ENCODE data around the gene CORIN.

Gene CORIN

DNA sequence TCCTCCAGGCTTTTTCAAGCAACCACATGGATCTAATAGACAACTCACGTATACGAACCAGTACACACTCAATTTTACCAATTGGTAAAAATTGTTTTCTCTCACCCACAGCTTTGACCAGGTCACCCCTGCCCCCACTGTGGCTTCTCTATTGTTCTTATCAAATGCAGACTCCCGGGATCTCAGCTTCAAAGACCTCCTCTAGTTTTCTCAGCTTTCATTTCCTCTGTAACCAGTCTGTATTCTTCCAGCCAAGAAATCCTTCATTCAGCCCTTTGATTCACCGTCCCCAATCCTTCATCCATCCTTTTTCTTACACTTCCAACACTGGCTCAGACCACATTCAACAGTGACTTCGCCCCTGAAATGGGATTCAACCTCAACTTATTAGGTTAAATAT is 120.7 kb downstream of the CORIN start:
- no peak overlapping the region for H3K27ac ChIP-seq (ENCODE audit: low read depth, low read length)
- H3K79me2 ChIP-seq (ENCODE audit: control insufficient read depth, low read length) = no peaks in the 10 kb centered on the region
- H4K20me1 ChIP-seq (ENCODE audit: control insufficient read depth, insufficient read depth, low read depth, low read length) = no peaks in the 10 kb centered on the region
- H3K4me1 ChIP-seq (ENCODE audit: control insufficient read depth, low read length) = no peaks in the 10 kb centered on the region
- H3K9me2 ChIP-seq (replicated peaks; ENCODE audit: control insufficient read depth, low read length) = no peaks in the 10 kb centered on the region
- peaks cover 19% of the 10 kb centered on the region for H3K27me3 ChIP-seq (ENCODE audit: control insufficient read depth, low read length)
- no peak overlapping the region for H3K4me3 ChIP-seq (ENCODE audit: low read length)
- H3K36me3 ChIP-seq (ENCODE audit: control insufficient read depth, low read length) = no peaks in the 10 kb centered on the region
- TF ChIP-seq EZH2phosphoT487 (IDR thresholded peaks at IDR 0.05; ENCODE audit: borderline replicate concordance, low read length) = no peak
- TF ChIP-seq, protein P1, sequence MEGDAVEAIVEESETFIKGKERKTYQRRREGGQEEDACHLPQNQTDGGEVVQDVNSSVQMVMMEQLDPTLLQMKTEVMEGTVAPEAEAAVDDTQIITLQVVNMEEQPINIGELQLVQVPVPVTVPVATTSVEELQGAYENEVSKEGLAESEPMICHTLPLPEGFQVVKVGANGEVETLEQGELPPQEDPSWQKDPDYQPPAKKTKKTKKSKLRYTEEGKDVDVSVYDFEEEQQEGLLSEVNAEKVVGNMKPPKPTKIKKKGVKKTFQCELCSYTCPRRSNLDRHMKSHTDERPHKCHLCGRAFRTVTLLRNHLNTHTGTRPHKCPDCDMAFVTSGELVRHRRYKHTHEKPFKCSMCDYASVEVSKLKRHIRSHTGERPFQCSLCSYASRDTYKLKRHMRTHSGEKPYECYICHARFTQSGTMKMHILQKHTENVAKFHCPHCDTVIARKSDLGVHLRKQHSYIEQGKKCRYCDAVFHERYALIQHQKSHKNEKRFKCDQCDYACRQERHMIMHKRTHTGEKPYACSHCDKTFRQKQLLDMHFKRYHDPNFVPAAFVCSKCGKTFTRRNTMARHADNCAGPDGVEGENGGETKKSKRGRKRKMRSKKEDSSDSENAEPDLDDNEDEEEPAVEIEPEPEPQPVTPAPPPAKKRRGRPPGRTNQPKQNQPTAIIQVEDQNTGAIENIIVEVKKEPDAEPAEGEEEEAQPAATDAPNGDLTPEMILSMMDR (IDR thresholded peaks at IDR 0.05; ENCODE audit: low read depth, low read length, poor library complexity, severe bottlenecking) = no peak
- H3F3A ChIP-seq (ENCODE audit: control insufficient read depth, insufficient read depth) = no peaks in the 10 kb centered on the region
- H3K4me2 ChIP-seq (ENCODE audit: low read length) = no peak overlapping the region
- no peaks in the 10 kb centered on the region for H3K9me3 ChIP-seq (ENCODE audit: control insufficient read depth, insufficient read depth, low read length)

GRCh38 chr4:47715716-47716416 is 122.0 kb downstream of the CORIN start:
- Histone ChIP-seq H4K20me1 (ENCODE audit: control insufficient read depth, insufficient read depth, low read depth, low read length) (no peaks in the 10 kb centered on the region), H3K79me2 (ENCODE audit: control insufficient read depth, low read length) (no peaks in the 10 kb centered on the region), H3K9me3 (ENCODE audit: control insufficient read depth, insufficient read depth, low read length) (no peaks in the 10 kb centered on the region), H3K4me1 (ENCODE audit: control insufficient read depth, low read length) (no peaks in the 10 kb centered on the region), H3K27ac (ENCODE audit: low read depth, low read length) (no peak overlapping the region), H3K4me2 (ENCODE audit: low read length) (no peak overlapping the region), H3F3A (ENCODE audit: control insufficient read depth, insufficient read depth) (no peaks in the 10 kb centered on the region), H3K36me3 (ENCODE audit: control insufficient read depth, low read length) (no peaks in the 10 kb centered on the region), H3K9me2 (replicated peaks; ENCODE audit: control insufficient read depth, low read length) (no peaks in the 10 kb centered on the region), H3K27me3 (ENCODE audit: control insufficient read depth, low read length) (peaks cover 25% of the 10 kb centered on the region), H3K4me3 (ENCODE audit: low read length) (no peak overlapping the region)
- no peak for TF ChIP-seq EZH2phosphoT487 (IDR thresholded peaks at IDR 0.05; ENCODE audit: borderline replicate concordance, low read length)
- TF ChIP-seq, protein P1 (IDR thresholded peaks at IDR 0.05; ENCODE audit: low read depth, low read length, poor library complexity, severe bottlenecking) = no peak

DNA sequence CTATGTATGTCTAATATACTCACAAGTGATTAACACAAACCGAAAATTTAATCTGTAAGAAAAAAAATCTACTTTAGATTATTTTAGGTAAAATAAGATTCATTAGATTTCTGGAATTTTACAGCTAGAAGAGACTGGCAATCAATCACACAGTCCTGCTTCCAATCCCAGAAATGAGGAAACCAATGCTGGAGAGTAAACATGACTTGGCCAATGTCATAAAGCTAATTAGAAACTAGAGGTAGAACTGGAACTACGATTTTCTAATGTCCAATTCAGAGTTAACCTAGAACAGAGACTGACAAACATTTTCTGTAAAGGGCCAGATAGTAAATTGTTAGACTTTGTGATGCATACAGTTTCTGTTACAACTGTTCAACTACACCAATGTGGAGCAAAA is 123.6 kb downstream of the CORIN start:
- Histone ChIP-seq H3K9me2 (replicated peaks; ENCODE audit: control insufficient read depth, low read length) (no peaks in the 10 kb centered on the region), H3F3A (ENCODE audit: control insufficient read depth, insufficient read depth) (no peaks in the 10 kb centered on the region), H3K4me1 (ENCODE audit: control insufficient read depth, low read length) (no peaks in the 10 kb centered on the region), H3K79me2 (ENCODE audit: control insufficient read depth, low read length) (no peaks in the 10 kb centered on the region), H3K4me2 (ENCODE audit: low read length) (no peak overlapping the region), H4K20me1 (ENCODE audit: control insufficient read depth, insufficient read depth, low read depth, low read length) (no peaks in the 10 kb centered on the region), H3K27ac (ENCODE audit: low read depth, low read length) (no peak overlapping the region), H3K9me3 (ENCODE audit: control insufficient read depth, insufficient read depth, low read length) (no peaks in the 10 kb centered on the region), H3K4me3 (ENCODE audit: low read length) (no peak overlapping the region), H3K27me3 (ENCODE audit: control insufficient read depth, low read length) (peaks cover 25% of the 10 kb centered on the region), H3K36me3 (ENCODE audit: control insufficient read depth, low read length) (no peaks in the 10 kb centered on the region)
- no peak for TF ChIP-seq EZH2phosphoT487 (IDR thresholded peaks at IDR 0.05; ENCODE audit: borderline replicate concordance, low read length)
- TF ChIP-seq, protein P1 (IDR thresholded peaks at IDR 0.05; ENCODE audit: low read depth, low read length, poor library complexity, severe bottlenecking) = no peak
